Lower leg skin (tissue), 4 donors: ENCODE data around the gene MAP3K5. TPM values are rescaled to one million over a fixed set of nuclear protein-coding genes. Genes with fewer than 3 reads are reported as not detected.
"Not testable (repeated sequence)": the region's sequence is repeated elsewhere in the genome, so short reads cannot be mapped to it uniquely, and the experiment has no call there.

Experiments
- DNase-seq, 2 donors: peaks; one replicate each; pipeline ENCODE4 v3.0.0-alpha.2; 2019; ENCODE audit warnings: low spot score in 2 of 2
- H3K4me3 ChIP-seq: fragments of 200-600 bp; sonication (generic); 2 replicates; pipeline ENCODE4 v1.5.1; 2017; ENCODE audit warnings: mild to moderate bottlenecking, low read depth; ENCODE audit not compliant: poor library complexity, severe bottlenecking
- CTCF ChIP-seq, 3 donors: fragments of 450-650 bp; IDR thresholded peaks; one replicate each; pipeline ENCODE4 v1.5.1; 2016; ENCODE audit warnings: antibody characterized with exemption in 3 of 3, mild to moderate bottlenecking in 3 of 3, moderate library complexity in 2 of 3
- POLR2A ChIP-seq, 2 donors: fragments of 450-650 bp; IDR thresholded peaks; one replicate each; pipeline ENCODE4 v1.6.1; 2016 to 2017; ENCODE audit warnings: antibody characterized with exemption in 2 of 2, mild to moderate bottlenecking in 1 of 2, moderate library complexity in 1 of 2
- WGBS, 2 donors: methylation state at CpG; one replicate each; pipeline ENCODE4 v1.1.5; 2018; 5-methylcytosine and 5-hydroxymethylcytosine counted together
- intact Hi-C: fragments of 100-400 bp; cut with DNase I; formaldehyde crosslinking; loops from one replicate; pipeline ENCODE4 v1.15.0; 2023; ENCODE audit warnings: low total_unique reads
- total RNA-seq, 4 donors: library from RNA; depleted of rRNA; stranded (reverse); fragments of >200 nt; gene quantifications; one replicate each; pipeline ENCODE4 v1.1.0, GENCODE V29; 2016

The MAP3K5 gene
- total RNA-seq, 4 donors from 2014 or later, result 18.9 to 35.2 (median 27.0) TPM

GRCh38 chr6:136594671-136595070 is 197.6 kb downstream of the MAP3K5 start:
- no peak overlapping the region for H3K4me3 ChIP-seq
- no peak for TF ChIP-seq CTCF (IDR thresholded peaks at IDR 0.05)
- TF ChIP-seq POLR2A (IDR thresholded peaks at IDR 0.05), result no peak
- 94 to 95% methylated on average over 8 of the region's 8 CpGs for WGBS, 2 donors
- intact Hi-C loops, result no loop called here
- DNase-seq, result no peak

GRCh38 chr6:136593748-136594490 is 198.4 kb downstream of the MAP3K5 start:
- WGBS, 2 donors, result 73 to 82% methylated on average over 6 of the region's 6 CpGs
- H3K4me3 ChIP-seq, result no peak overlapping the region
- intact Hi-C loops, result no loop called here
- TF ChIP-seq POLR2A (IDR thresholded peaks at IDR 0.05) (no peak), CTCF (IDR thresholded peaks at IDR 0.05) (no peak)
- peak in 1 of 2 donors; percentile 19 for DNase-seq

GRCh38 chr6:136592930-136593673 is 199.2 kb downstream of the MAP3K5 start:
- WGBS, 2 donors, result 78 to 85% methylated on average over 2 of the region's 2 CpGs
- TF ChIP-seq CTCF (IDR thresholded peaks at IDR 0.05) (no peak), POLR2A (IDR thresholded peaks at IDR 0.05) (no peak)

GRCh38 chr6:136591617-136592016 is 200.7 kb downstream of the MAP3K5 start:
- intact Hi-C loops, result no loop called here
- no peak for DNase-seq
- 88 to 92% methylated on average over 1 of the region's 1 CpG for WGBS, 2 donors
- no peak for TF ChIP-seq POLR2A (IDR thresholded peaks at IDR 0.05)
- no peak for TF ChIP-seq CTCF (IDR thresholded peaks at IDR 0.05)
- H3K4me3 ChIP-seq, result no peak overlapping the region

More at GRCh38 chr6:136592930-136593673, 199.2 kb downstream of the MAP3K5 start:
- DNase-seq, result no peak
- intact Hi-C loops, result no loop called here
- H3K4me3 ChIP-seq, result no peak overlapping the region

GRCh38 chr6:136590846-136591245 is 201.4 kb downstream of the MAP3K5 start:
- intact Hi-C loops, DNase-seq, H3K4me3 ChIP-seq: not testable (repeated sequence)
- 94 to 100% methylated on average over 2 of the region's 2 CpGs for WGBS, 2 donors

- intact Hi-C loops, result no loop called here
- H3K4me3 ChIP-seq, result no peak overlapping the region
- DNase-seq, result no peak
- TF ChIP-seq CTCF (IDR thresholded peaks at IDR 0.05), result no peak
- TF ChIP-seq POLR2A (IDR thresholded peaks at IDR 0.05), result no peak
- 88 to 100% methylated on average over 1 of the region's 1 CpG for WGBS, 2 donors
Observed at GRCh38 chr6:136587527-136587926, 204.8 kb downstream of the MAP3K5 start.
